ENCODE results near the gene PTGDS.
A peak's percentile ranks its signal among the peaks of the same experiment; 100 is the strongest.

The PTGDS gene

DNA sequence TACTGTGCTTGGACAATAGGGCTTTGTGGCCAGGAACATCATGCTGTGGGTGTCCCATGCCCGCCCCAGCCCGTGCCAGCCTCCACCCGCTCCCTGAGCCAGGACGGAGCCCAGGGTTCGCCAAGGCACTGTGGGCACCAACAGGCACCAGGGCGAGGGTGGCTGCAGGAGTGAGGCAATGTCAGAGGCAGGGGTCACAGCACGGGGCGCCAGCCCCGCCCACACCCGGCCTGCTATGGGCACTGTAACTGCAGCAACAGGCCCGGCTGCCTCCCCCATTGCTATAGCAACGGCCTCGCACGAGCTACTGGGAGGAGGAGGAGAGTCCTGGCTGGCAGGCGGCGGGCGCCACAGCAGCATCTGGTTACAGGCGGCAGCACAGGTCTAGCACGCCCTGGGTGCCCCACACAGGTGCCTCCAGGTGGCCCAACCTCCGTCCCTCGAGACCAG, 48.2 kb downstream of the PTGDS start:
- no peak overlapping the region for H3K4me3 ChIP-seq (ENCODE audit: low read length)
- TF ChIP-seq ZNF274 (IDR thresholded peaks at IDR 0.05; ENCODE audit: low read depth, low read length): no peak

GRCh38 chr9:137026384-137026783, 49.1 kb downstream of the PTGDS start:
- no peak for TF ChIP-seq ZNF274 (IDR thresholded peaks at IDR 0.05; ENCODE audit: low read depth, low read length)
- H3K4me3 ChIP-seq (ENCODE audit: low read length): no peak overlapping the region

DNA sequence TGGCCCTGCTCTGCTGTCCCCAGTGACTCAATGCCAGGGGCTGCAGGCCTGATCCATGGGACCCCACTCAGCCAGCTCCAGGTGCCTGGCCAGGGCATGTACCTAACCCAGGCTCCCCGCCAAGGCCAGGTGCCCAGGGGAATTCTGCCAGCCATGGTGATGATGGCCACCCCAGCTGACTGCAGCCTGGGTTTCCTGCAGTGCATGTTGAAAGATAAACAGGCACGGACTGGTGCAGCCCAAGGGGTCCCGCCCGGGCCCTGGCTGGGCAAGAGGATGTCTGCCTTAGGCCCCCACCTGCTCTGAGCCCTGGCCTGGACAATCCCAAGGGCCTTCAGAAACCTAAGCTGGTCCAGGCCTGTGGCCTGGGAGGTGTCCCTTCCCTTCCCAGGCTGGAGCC, 49.5 kb downstream of the PTGDS start:
- no peak overlapping the region for H3K4me3 ChIP-seq (ENCODE audit: low read length)
- TF ChIP-seq ZNF274 (IDR thresholded peaks at IDR 0.05; ENCODE audit: low read depth, low read length): no peak

GRCh38 chr9:137027369-137028262, 50.3 kb downstream of the PTGDS start, which contains the start of gene ABCA2:
Gene ABCA2 (minus strand): TSS chr9:137028237. CDS start chr9:137028140, 97 bp downstream.
- no peak for TF ChIP-seq ZNF274 (IDR thresholded peaks at IDR 0.05; ENCODE audit: low read depth, low read length)
- H3K4me3 ChIP-seq (ENCODE audit: low read length): peak within 1 kb of the TSS; percentile 16; the same call in 1 of the 2 replicates

- no peak for TF ChIP-seq ZNF274 (IDR thresholded peaks at IDR 0.05; ENCODE audit: low read depth, low read length)
- peak overlapping the region; percentile 16; the same call in 1 of the 2 replicates for H3K4me3 ChIP-seq (ENCODE audit: low read length)
These were observed 51.2 kb downstream of the PTGDS start for GRCh38 chr9:137028263-137029057.

- TF ChIP-seq ZNF274 (IDR thresholded peaks at IDR 0.05; ENCODE audit: low read depth, low read length): no peak
- no peak overlapping the region for H3K4me3 ChIP-seq (ENCODE audit: low read length)
These were observed 52.0 kb downstream of the PTGDS start for GRCh38 chr9:137029058-137029936.

GRCh38 chr9:137030006-137030405, 52.7 kb downstream of the PTGDS start:
- H3K4me3 ChIP-seq (ENCODE audit: low read length): no peak overlapping the region

GRCh38 chr9:137030538-137031527, 53.5 kb downstream of the PTGDS start:
- H3K4me3 ChIP-seq (ENCODE audit: low read length): no peak overlapping the region
- TF ChIP-seq ZNF274 (IDR thresholded peaks at IDR 0.05; ENCODE audit: low read depth, low read length): no peak

More at GRCh38 chr9:137030006-137030405, 52.7 kb downstream of the PTGDS start:
- no peak for TF ChIP-seq ZNF274 (IDR thresholded peaks at IDR 0.05; ENCODE audit: low read depth, low read length)

All from GM08714 (cell line).